ENCODE measurements around the gene IL6R.

IL6R gene

GRCh38 chr1:154468535-154469250, 63.5 kb downstream of the IL6R start:
- TF ChIP-seq ZFX (IDR thresholded peaks at IDR 0.05) = no peak
- TF ChIP-seq CTCF (conservative IDR thresholded peaks at IDR 0.05) = no peak
- no peak overlapping the region for H3K27ac ChIP-seq

- H3K27ac ChIP-seq = no peak overlapping the region
- TF ChIP-seq ZFX (IDR thresholded peaks at IDR 0.05) (no peak), CTCF (conservative IDR thresholded peaks at IDR 0.05) (no peak)
Observed at GRCh38 chr1:154469844-154470560, 64.9 kb downstream of the IL6R start.

- TF ChIP-seq ZFX (IDR thresholded peaks at IDR 0.05) (no peak), CTCF (conservative IDR thresholded peaks at IDR 0.05) (no peak)
- H3K27ac ChIP-seq = no peak overlapping the region
Observed at GRCh38 chr1:154471304-154471703, 66.2 kb downstream of the IL6R start.

GRCh38 chr1:154474802-154475201, 69.7 kb downstream of the IL6R start:
- H3K27ac ChIP-seq = no peak overlapping the region

GRCh38 chr1:154476791-154477190, 71.6 kb downstream of the IL6R start:
- H3K27ac ChIP-seq = no peak overlapping the region
- TF ChIP-seq CTCF (conservative IDR thresholded peaks at IDR 0.05) (no peak), ZFX (IDR thresholded peaks at IDR 0.05) (no peak)

More at GRCh38 chr1:154474802-154475201, 69.7 kb downstream of the IL6R start:
- TF ChIP-seq CTCF (conservative IDR thresholded peaks at IDR 0.05) (no peak), ZFX (IDR thresholded peaks at IDR 0.05) (no peak)

GRCh38 chr1:154478013-154478412, 72.9 kb downstream of the IL6R start:
- TF ChIP-seq ZFX (IDR thresholded peaks at IDR 0.05) (no peak), CTCF (conservative IDR thresholded peaks at IDR 0.05) (no peak)
- H3K27ac ChIP-seq = no peak overlapping the region

GRCh38 chr1:154478639-154479038, 73.5 kb downstream of the IL6R start:
- TF ChIP-seq ZFX (IDR thresholded peaks at IDR 0.05) (no peak), CTCF (conservative IDR thresholded peaks at IDR 0.05) (no peak; the same call in 1 of the 2 replicates)
- H3K27ac ChIP-seq = no peak overlapping the region
